Cardiac septum (tissue), 1 donor: ENCODE results near the gene TCTN2. TPM values are rescaled to one million over a fixed set of nuclear protein-coding genes. Genes with fewer than 3 reads are reported as not detected.

ENCODE experiments used
- DNase-seq: peaks from one replicate; pipeline ENCODE4 v3.0.0-alpha.2; 2020; ENCODE audit warnings: low spot score
- intact Hi-C: fragments of 100-400 bp; cut with DNase I; formaldehyde crosslinking; loops from one replicate; pipeline ENCODE4 v1.14.0; 2022
- total RNA-seq: library from RNA; stranded (reverse); fragmentation: NEBNext Ultra II Directional; extraction: Animal tissue kit (Norgen Biotek cat#: 25700); gene quantifications from one replicate; pipeline ENCODE4 v1.2.1, GENCODE V29; 2021
- donor health status: DM: no; HTN: no; CAD: no.

The TCTN2 gene
- total RNA-seq, 1 donor from 2014 or later, result 3.1 TPM

GRCh38 chr12:123726962-123727361 is 56.0 kb downstream of the TCTN2 start:
- DNase-seq, result no peak
- intact Hi-C loops, result no loop called here

DNA sequence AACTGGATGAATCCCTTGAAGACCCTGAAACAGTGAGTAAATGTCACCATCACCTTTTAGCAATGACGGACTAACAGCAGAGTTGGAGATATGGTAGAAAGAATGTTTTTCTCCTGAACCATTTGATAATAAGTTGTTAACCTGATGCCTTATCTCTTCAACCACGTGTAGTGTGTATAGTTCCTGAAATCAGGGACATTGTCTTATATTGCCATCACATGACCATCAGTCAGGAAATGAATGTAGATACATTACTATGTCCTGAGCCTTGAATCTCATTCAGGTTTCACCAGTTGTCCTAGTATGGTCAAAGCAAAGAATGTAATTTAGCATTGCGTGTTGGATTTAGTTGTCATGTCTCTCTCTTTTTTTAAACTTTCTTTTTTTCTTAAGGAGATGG is 57.0 kb downstream of the TCTN2 start:
- DNase-seq, result no peak
- intact Hi-C loops, result no loop called here

GRCh38 chr12:123731596-123731995 is 60.7 kb downstream of the TCTN2 start:
- no peak for DNase-seq
- intact Hi-C loops, result no loop called here

DNA sequence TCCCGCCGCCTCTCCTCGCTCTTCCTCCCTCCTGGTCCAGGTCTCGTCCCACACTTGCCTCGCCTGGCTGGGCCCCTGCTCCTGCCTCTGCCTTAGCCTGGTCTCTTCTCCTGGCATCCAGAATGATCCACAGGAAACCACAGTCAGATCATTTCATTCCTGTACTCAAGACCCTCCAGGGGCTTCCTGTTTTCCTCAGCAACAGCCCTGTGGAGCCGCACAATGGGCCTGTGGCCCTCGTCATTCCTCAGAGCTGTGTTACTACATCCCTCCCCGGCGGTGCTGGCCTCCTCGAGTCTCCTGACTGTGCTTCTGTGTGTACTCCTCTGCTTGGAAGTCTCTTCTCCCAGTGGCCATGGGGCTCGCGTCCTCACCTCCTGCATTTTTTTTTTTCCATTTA is 61.3 kb downstream of the TCTN2 start:
- intact Hi-C loops, result no loop called here
- no peak for DNase-seq

DNA sequence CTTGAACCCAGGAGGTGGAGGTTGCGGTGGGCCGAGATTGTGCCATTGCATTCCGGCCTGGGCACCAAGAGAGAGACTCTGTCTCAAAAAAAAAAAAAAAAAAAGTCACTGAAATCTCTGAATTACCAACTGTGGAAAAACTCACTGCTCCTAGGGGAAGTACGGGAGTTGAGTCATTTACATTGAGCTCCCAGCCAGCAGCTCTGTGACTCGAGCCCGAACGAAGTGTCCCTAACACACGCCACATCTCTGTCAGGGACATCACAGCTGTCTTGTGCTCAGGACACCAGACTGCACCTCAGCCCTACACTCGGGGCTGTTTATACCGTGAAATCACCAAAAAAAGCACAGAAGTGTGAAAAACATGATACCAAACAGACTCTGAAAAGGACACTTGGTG is 62.3 kb downstream of the TCTN2 start:
- intact Hi-C loops, result no loop called here
- no peak for DNase-seq

DNA sequence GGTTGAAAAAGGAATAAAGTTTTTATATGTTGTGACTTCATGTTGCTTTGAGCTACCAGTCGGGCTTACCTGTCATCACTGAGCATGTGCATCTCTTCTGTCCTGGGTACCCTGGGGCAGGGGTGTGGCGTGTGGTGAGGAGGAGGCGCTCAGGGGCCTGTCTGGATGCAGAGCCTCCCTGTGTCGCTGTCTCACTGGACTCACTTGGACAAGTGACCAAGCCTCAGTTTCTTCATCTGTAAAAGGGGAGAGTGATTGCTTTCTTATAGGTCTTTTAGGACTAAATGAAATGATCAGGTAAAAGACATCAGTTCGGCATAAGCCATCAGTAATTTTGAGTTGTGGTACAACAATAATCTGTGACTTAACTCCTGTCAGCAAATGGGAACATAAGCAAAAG is 63.4 kb downstream of the TCTN2 start:
- intact Hi-C loops, result no loop called here
- no peak for DNase-seq

DNA sequence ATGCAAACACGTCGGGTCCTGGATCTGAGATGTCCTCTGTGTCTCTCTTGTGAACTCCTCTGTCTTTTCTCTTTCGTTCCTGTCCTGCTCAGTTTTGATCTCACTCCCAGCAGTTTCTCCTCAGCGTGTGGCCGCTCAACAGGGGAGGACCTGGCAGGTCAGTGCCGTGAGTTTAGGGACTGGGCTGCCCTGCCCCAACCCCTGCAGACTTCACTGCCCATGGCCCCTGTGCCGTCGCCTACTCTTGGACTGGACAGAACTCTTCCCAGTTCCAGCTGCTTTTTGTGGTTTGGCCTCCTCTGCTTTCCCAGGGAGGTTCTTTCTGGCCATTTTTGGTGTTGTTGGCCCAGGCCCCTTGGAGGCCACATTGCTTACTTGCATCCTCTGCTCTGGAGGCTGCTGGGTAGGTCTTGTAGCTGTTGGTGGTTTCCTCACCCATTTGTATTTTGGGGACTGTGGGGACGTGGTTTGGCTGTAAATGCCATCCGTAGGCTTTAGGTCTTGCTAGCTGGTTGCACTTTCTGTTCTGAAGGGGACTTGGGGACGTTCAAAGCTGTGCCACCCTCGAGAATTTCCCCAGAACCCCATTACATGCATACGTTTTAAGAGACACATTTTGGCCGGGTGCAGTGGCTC is 71.1 kb downstream of the TCTN2 start:
- DNase-seq, result no peak
- intact Hi-C loops, result no loop called here

DNA sequence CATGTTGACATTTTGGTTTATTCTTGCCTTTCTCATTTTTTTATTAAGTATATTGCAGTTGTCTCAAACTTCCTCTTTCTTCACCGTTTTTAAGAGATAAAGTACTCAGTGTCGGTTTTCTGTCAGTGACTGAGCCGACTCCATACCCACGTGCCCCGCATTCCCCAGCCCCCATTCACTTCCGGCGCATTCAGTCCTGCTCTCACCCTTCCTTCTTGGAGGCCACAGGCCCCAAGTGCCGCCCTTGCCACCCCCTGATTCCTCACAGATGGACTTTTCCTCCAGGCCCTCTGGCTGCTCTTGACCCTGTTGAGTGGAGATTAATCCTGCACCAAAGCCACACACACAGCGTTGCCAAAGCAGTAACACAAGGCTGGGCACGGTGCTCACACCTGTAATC is 72.1 kb downstream of the TCTN2 start:
- intact Hi-C loops, result no loop called here
- no peak for DNase-seq

- DNase-seq, result no peak
- intact Hi-C loops, result no loop called here
Observed at GRCh38 chr12:123744836-123745235, 73.9 kb downstream of the TCTN2 start.

DNA sequence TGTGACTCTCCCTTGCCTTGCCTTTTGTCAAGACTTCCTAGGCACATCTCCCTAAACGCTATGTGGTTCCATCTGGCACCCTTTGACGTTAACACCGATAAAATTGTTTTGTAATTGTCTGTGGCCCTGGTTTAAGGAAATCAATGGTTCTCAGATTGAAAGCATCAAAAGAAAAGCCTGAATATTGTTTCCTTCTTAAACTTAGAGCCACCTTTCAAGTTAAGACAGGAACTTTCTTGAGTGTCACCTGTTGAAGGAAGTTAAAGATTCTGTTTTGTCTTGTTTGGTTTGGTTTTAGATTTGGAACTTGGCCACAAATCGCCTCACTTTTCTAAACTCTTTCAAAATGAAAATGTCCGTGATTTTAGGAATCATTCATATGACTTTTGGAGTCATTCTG is 76.4 kb downstream of the TCTN2 start:
- no peak for DNase-seq
- intact Hi-C loops, result no loop called here

DNA sequence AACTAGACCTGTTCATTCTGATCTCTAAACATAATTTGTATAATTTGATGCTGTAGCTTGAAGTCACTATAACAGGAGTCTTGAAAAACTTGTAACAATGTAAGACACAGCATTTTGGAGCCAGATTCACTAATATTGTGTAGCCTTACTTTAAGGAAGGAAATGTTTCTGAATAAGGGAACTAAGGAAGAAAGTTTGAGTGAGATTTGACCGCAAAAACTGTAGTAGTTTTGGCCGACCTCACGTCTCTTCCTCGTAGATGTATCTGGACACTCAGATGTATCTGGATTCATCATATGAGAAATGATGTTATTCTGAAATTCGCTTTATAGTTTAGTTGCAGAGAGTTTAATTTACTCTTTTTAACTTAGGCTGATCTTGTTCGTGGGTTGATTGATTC is 77.2 kb downstream of the TCTN2 start:
- no peak for DNase-seq
- intact Hi-C loops, result no loop called here

- intact Hi-C loops, result no loop called here
- DNase-seq, result no peak
Observed at GRCh38 chr12:123748661-123749060, 77.7 kb downstream of the TCTN2 start.

- intact Hi-C loops, result no loop called here
- no peak for DNase-seq
Observed at GRCh38 chr12:123749355-123749754, 78.4 kb downstream of the TCTN2 start.

- DNase-seq, result no peak
- intact Hi-C loops, result no loop called here
Observed at GRCh38 chr12:123750159-123750656, 79.3 kb downstream of the TCTN2 start.

DNA sequence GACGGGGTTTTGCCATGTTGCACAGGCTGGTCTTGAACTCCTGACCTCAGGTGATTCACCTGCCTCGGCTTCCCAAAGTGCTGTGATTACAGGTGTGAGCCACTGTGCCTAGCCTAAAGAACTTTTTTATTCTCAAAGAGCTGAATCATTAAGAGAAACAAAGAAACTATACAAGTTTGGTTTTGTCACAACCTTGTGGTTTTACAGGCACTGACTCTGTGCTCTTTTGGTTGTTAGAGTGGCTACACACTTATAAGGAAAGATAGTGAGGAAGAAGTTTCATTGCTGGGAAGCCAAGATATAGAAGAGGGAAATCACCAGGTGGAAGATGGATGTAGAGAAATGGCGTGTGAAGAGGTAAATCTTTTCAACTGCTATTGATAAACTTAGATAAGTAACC is 81.1 kb downstream of the TCTN2 start:
- DNase-seq, result no peak
- intact Hi-C loops, result no loop called here

GRCh38 chr12:123754041-123754772 is 83.3 kb downstream of the TCTN2 start:
- intact Hi-C loops, result no loop called here
- no peak for DNase-seq

- intact Hi-C loops, result no loop called here
- DNase-seq, result no peak
Observed at GRCh38 chr12:123757561-123757960, 86.6 kb downstream of the TCTN2 start.
